Stomach (tissue), 4 donors: ENCODE data around the gene PCNT.

ENCODE experiments used
- EP300 ChIP-seq: sonication (generic); formaldehyde crosslinking; IDR thresholded peaks from one replicate; pipeline ENCODE4 v1.6.1; 2017; ENCODE audit warnings: antibody characterized with exemption
- POLR2AphosphoS5 ChIP-seq, 3 donors: sonication (generic); formaldehyde crosslinking; IDR thresholded peaks; one replicate each; pipeline ENCODE4 v1.6.1; 2016; ENCODE audit warnings: antibody characterized with exemption in 3 of 3
- TF ChIP-seq, protein P1 (sequence below), 7 experiments: fragments of 450-650 bp in 4 of 7; fragments of 200-600 bp in 3 of 7; sonication (generic) in 3 of 7; IDR thresholded peaks; one replicate each; pipeline ENCODE4 v1.5.1; 2016 to 2019; ENCODE audit warnings: antibody characterized with exemption in 7 of 7, control low read depth in 2 of 7, mild to moderate bottlenecking in 1 of 7

DNA sequence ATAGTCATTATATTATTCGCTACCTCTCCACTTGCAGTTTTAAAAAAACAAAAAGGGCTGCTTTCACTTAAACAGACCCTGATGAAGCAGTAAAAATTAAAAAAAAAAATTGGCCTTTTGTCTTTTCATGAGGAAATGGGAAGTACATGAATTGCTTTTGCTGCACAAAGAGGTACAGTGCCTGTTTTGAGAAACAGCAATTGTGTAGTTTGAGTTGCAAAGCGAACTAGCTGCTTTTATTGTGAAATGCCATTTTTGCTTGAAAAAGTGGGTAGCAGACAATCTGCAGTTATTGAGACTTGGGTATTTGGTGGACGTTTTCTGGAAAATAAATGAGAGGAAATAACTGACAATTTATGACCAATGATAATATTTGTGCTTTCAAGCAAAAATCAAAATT lies 141.7 kb downstream of the PCNT start:
- TF ChIP-seq POLR2AphosphoS5 (IDR thresholded peaks at IDR 0.05): no peak
- TF ChIP-seq, protein P1, sequence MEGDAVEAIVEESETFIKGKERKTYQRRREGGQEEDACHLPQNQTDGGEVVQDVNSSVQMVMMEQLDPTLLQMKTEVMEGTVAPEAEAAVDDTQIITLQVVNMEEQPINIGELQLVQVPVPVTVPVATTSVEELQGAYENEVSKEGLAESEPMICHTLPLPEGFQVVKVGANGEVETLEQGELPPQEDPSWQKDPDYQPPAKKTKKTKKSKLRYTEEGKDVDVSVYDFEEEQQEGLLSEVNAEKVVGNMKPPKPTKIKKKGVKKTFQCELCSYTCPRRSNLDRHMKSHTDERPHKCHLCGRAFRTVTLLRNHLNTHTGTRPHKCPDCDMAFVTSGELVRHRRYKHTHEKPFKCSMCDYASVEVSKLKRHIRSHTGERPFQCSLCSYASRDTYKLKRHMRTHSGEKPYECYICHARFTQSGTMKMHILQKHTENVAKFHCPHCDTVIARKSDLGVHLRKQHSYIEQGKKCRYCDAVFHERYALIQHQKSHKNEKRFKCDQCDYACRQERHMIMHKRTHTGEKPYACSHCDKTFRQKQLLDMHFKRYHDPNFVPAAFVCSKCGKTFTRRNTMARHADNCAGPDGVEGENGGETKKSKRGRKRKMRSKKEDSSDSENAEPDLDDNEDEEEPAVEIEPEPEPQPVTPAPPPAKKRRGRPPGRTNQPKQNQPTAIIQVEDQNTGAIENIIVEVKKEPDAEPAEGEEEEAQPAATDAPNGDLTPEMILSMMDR (IDR thresholded peaks at IDR 0.05): no peak
- no peak for TF ChIP-seq EP300
